ENCODE data around the gene MEST.
"Not testable (repeated sequence)": the region's sequence is repeated elsewhere in the genome, so short reads cannot be mapped to it uniquely, and the experiment has no call there.

Gene MEST

GRCh38 chr7:130527752-130528355 lies 36.0 kb downstream of the MEST start:
- DNase-seq: not testable (repeated sequence)

GRCh38 chr7:130529417-130529816 lies 37.5 kb downstream of the MEST start:
- DNase-seq: no peak

GRCh38 chr7:130537894-130538293 lies 46.0 kb downstream of the MEST start:
- not testable (repeated sequence) for DNase-seq

- DNase-seq: not testable (repeated sequence)
Observed at GRCh38 chr7:130541287-130541686, 49.4 kb downstream of the MEST start.

- not testable (repeated sequence) for DNase-seq
Observed at GRCh38 chr7:130542297-130542696, 50.4 kb downstream of the MEST start.

- no peak for DNase-seq
Observed at GRCh38 chr7:130543487-130544010, 51.7 kb downstream of the MEST start.

- DNase-seq: no peak
Observed at GRCh38 chr7:130544356-130544755, 52.5 kb downstream of the MEST start.

- no peak for DNase-seq
Observed at GRCh38 chr7:130553398-130554029, 61.6 kb downstream of the MEST start.

GRCh38 chr7:130554481-130554880 lies 62.6 kb downstream of the MEST start:
- no peak for DNase-seq
